HL-60 (cell line): ENCODE results near the gene ARHGAP26.
"Not testable (repeated sequence)": the region's sequence is repeated elsewhere in the genome, so short reads cannot be mapped to it uniquely, and the experiment has no call there.

Experiments used
- DNase-seq, 2 experiments: peaks; one replicate each; pipeline ENCODE4 v3.0.0-alpha.2; 2010 to 2020; ENCODE audit warnings: low read depth in 1 of 2, low spot score in 1 of 2
- H3K27ac ChIP-seq: fragments of 250-450 bp; sonication (Bioruptor Pico); replicated peaks from 2 replicates; pipeline ENCODE4 v1.5.1; 2020; ENCODE audit warnings: mild to moderate bottlenecking, moderate library complexity
- H3K27me3 ChIP-seq: fragments of 250-450 bp; sonication (Bioruptor Pico); 2 replicates; pipeline ENCODE4 v1.5.1; 2021; ENCODE audit warnings: mild to moderate bottlenecking, moderate library complexity; ENCODE audit not compliant: insufficient read depth, poor library complexity, severe bottlenecking
- H3K4me3 ChIP-seq: replicated peaks from 2 replicates; pipeline ENCODE4 v1.5.1; 2011; ENCODE audit warnings: mild to moderate bottlenecking, control low read depth, low read length; ENCODE audit not compliant: insufficient read depth
- CTCF ChIP-seq: IDR thresholded peaks from one replicate; pipeline ENCODE4 v1.5.1; 2011; ENCODE audit warnings: low read length, control low read depth, inconsistent platforms; ENCODE audit not compliant: insufficient read depth
- GABPA ChIP-seq: IDR thresholded peaks from 2 replicates; pipeline ENCODE4 v1.6.1; 2012; ENCODE audit warnings: low read depth
- POLR2AphosphoS5 ChIP-seq: IDR thresholded peaks from 2 replicates; pipeline ENCODE4 v1.6.1; 2012; ENCODE audit warnings: low read depth
- REST ChIP-seq: IDR thresholded peaks from 2 replicates; pipeline ENCODE4 v1.6.1; 2012; ENCODE audit warnings: low read depth; ENCODE audit not compliant: insufficient replicate concordance
- SPI1 ChIP-seq: IDR thresholded peaks from 2 replicates; pipeline ENCODE4 v1.6.1; 2012; ENCODE audit warnings: low read depth, mild to moderate bottlenecking, borderline replicate concordance

ARHGAP26 gene

GRCh38 chr5:143094087-143094521 is 323.9 kb downstream of the ARHGAP26 start:
- no peak for DNase-seq
- H3K27me3 ChIP-seq = no peaks in the 10 kb centered on the region
- no peak for TF ChIP-seq POLR2AphosphoS5
- no peak for TF ChIP-seq CTCF
- TF ChIP-seq REST = no peak
- no peak for TF ChIP-seq SPI1
- no peak overlapping the region for H3K4me3 ChIP-seq
- no peak overlapping the region for H3K27ac ChIP-seq

GRCh38 chr5:143094608-143095007 is 324.4 kb downstream of the ARHGAP26 start:
- H3K27ac ChIP-seq, DNase-seq, H3K27me3 ChIP-seq, H3K4me3 ChIP-seq: not testable (repeated sequence)

- no peak for TF ChIP-seq POLR2AphosphoS5
- TF ChIP-seq GABPA = no peak
- no peak for TF ChIP-seq SPI1
- no peak for TF ChIP-seq REST
- H3K27me3 ChIP-seq = no peaks in the 10 kb centered on the region
- no peak overlapping the region for H3K27ac ChIP-seq
- no peak for DNase-seq
- H3K4me3 ChIP-seq = no peak overlapping the region
Measured at GRCh38 chr5:143101121-143101520, 330.9 kb downstream of the ARHGAP26 start.

GRCh38 chr5:143101725-143102386 is 331.7 kb downstream of the ARHGAP26 start:
- no peaks in the 10 kb centered on the region for H3K27me3 ChIP-seq
- H3K4me3 ChIP-seq = no peak overlapping the region
- TF ChIP-seq SPI1 (no peak), REST (no peak), CTCF (no peak), POLR2AphosphoS5 (no peak), GABPA (no peak)
- H3K27ac ChIP-seq = no peak overlapping the region
- no peak for DNase-seq
